Activated naive CD8-positive, alpha-beta T cell treated with anti-CD3 and anti-CD28 coated beads, Interleukin-2, amount 50 U/mL, for 24 hours (primary cell): ENCODE measurements around the gene CNKSR1.
A peak's percentile ranks its signal among the peaks of the same experiment; 100 is the strongest.
"Not testable (repeated sequence)": the region's sequence is repeated elsewhere in the genome, so short reads cannot be mapped to it uniquely, and the experiment has no call there.

Experiments used
- ATAC-seq: fragments of 150-1000 bp; cut with Tn5 transposase; one replicate; pipeline ENCODE4 v1.10.0; 2021
- DNase-seq: peaks from one replicate; pipeline ENCODE4 v3.0.0; 2021
- H3K27ac Mint-ChIP-seq: one replicate; pipeline ENCODE4 v1.8.0; 2021; ENCODE audit warnings: mild to moderate bottlenecking, mixed read lengths
- H3K27me3 Mint-ChIP-seq: one replicate; pipeline ENCODE4 v1.8.0; 2021; ENCODE audit warnings: mixed read lengths
- H3K36me3 Mint-ChIP-seq: one replicate; pipeline ENCODE4 v1.8.0; 2021; ENCODE audit warnings: low read depth, mixed read lengths
- H3K4me1 Mint-ChIP-seq: one replicate; pipeline ENCODE4 v1.8.0; 2021; ENCODE audit warnings: mixed read lengths
- H3K4me3 Mint-ChIP-seq: one replicate; pipeline ENCODE4 v1.8.0; 2021; ENCODE audit warnings: mild to moderate bottlenecking, moderate library complexity, mixed read lengths
- H3K9me3 Mint-ChIP-seq: one replicate; pipeline ENCODE4 v1.8.0; 2021; ENCODE audit warnings: mixed read lengths

The CNKSR1 gene

GRCh38 chr1:26218906-26219494 is 41.7 kb downstream of the CNKSR1 start:
- peaks cover 1% of the 10 kb centered on the region for H3K27me3 Mint-ChIP-seq
- no peaks in the 10 kb centered on the region for H3K36me3 Mint-ChIP-seq
- ATAC-seq (no peak), DNase-seq (no peak)
- no peaks in the 10 kb centered on the region for H3K9me3 Mint-ChIP-seq
- H3K27ac Mint-ChIP-seq = no peak overlapping the region
- H3K4me3 Mint-ChIP-seq = no peak overlapping the region
- no peaks in the 10 kb centered on the region for H3K4me1 Mint-ChIP-seq

- no peak overlapping the region for H3K4me3 Mint-ChIP-seq
- H3K9me3 Mint-ChIP-seq = no peaks in the 10 kb centered on the region
- DNase-seq (no peak), ATAC-seq (no peak)
- H3K36me3 Mint-ChIP-seq = no peaks in the 10 kb centered on the region
- peaks cover 6% of the 10 kb centered on the region for H3K27me3 Mint-ChIP-seq
- no peak overlapping the region for H3K27ac Mint-ChIP-seq
- H3K4me1 Mint-ChIP-seq = no peaks in the 10 kb centered on the region
Observed at GRCh38 chr1:26220199-26220912, 43.1 kb downstream of the CNKSR1 start.

- Mint-ChIP-seq H3K4me1 (peaks cover 6% of the 10 kb centered on the region), H3K27ac (no peak overlapping the region), H3K27me3 (peaks cover 13% of the 10 kb centered on the region), H3K9me3 (no peaks in the 10 kb centered on the region), H3K36me3 (no peaks in the 10 kb centered on the region), H3K4me3 (no peak overlapping the region)
- DNase-seq (no peak), ATAC-seq (no peak)
Observed at GRCh38 chr1:26221094-26221493, 43.8 kb downstream of the CNKSR1 start.

- DNase-seq (no peak), ATAC-seq (no peak)
- no peaks in the 10 kb centered on the region for H3K36me3 Mint-ChIP-seq
- H3K9me3 Mint-ChIP-seq = no peaks in the 10 kb centered on the region
- H3K27ac Mint-ChIP-seq = no peak overlapping the region
- H3K27me3 Mint-ChIP-seq = peaks cover 23% of the 10 kb centered on the region
- H3K4me3 Mint-ChIP-seq = no peak overlapping the region
- H3K4me1 Mint-ChIP-seq = peaks cover 9% of the 10 kb centered on the region
Observed at GRCh38 chr1:26224606-26225005, 47.3 kb downstream of the CNKSR1 start.

GRCh38 chr1:26225033-26225831 is 47.9 kb downstream of the CNKSR1 start:
- H3K4me3 Mint-ChIP-seq = peak overlapping the region; percentile 67
- peak overlapping the region; percentile 5 for H3K27ac Mint-ChIP-seq
- peaks cover 9% of the 10 kb centered on the region for H3K4me1 Mint-ChIP-seq
- DNase-seq (peak; percentile 60), ATAC-seq (peak; percentile 80)
- H3K9me3 Mint-ChIP-seq = no peaks in the 10 kb centered on the region
- no peaks in the 10 kb centered on the region for H3K36me3 Mint-ChIP-seq
- H3K27me3 Mint-ChIP-seq = peaks cover 23% of the 10 kb centered on the region

GRCh38 chr1:26230682-26231081 is 53.4 kb downstream of the CNKSR1 start:
- not testable (repeated sequence) for H3K27ac Mint-ChIP-seq, H3K4me3 Mint-ChIP-seq, H3K9me3 Mint-ChIP-seq, ATAC-seq, DNase-seq, H3K36me3 Mint-ChIP-seq
- H3K27me3 Mint-ChIP-seq = peaks cover 16% of the 10 kb centered on the region
- H3K4me1 Mint-ChIP-seq = peaks cover 22% of the 10 kb centered on the region

- peak; percentile 94 for ATAC-seq
- no peaks in the 10 kb centered on the region for H3K9me3 Mint-ChIP-seq
- peak within 1 kb of the TSS; percentile 95 for H3K27ac Mint-ChIP-seq
- H3K4me1 Mint-ChIP-seq = peaks cover 36% of the 10 kb centered on the region
- peaks cover 26% of the 10 kb centered on the region for H3K36me3 Mint-ChIP-seq
- H3K4me3 Mint-ChIP-seq = peak within 1 kb of the TSS; percentile 99
- H3K27me3 Mint-ChIP-seq = peaks cover 2% of the 10 kb centered on the region
- DNase-seq = peak; percentile 99
Observed at GRCh38 chr1:26233903-26234643, 56.8 kb downstream of the CNKSR1 start, which contains the start of gene CEP85. Gene CEP85, plus strand, starts transcription at chr1:26234200. Its CDS starts 5,584 bp downstream, at chr1:26239784.

GRCh38 chr1:26234644-26235370 is 57.5 kb downstream of the CNKSR1 start:
- Mint-ChIP-seq H3K27me3 (peaks cover 2% of the 10 kb centered on the region), H3K36me3 (peaks cover 30% of the 10 kb centered on the region), H3K4me3 (peak overlapping the region; percentile 99), H3K4me1 (peaks cover 36% of the 10 kb centered on the region), H3K27ac (peak overlapping the region; percentile 95), H3K9me3 (no peaks in the 10 kb centered on the region)
- ATAC-seq = no peak
- DNase-seq = peak; percentile 31

GRCh38 chr1:26237230-26237966 is 60.1 kb downstream of the CNKSR1 start:
- Mint-ChIP-seq H3K9me3 (no peaks in the 10 kb centered on the region), H3K27ac (no peak overlapping the region)
- no peak for ATAC-seq

More at GRCh38 chr1:26237230-26237966, 60.1 kb downstream of the CNKSR1 start:
- H3K4me3 Mint-ChIP-seq = peak overlapping the region; percentile 3
- peaks cover 40% of the 10 kb centered on the region for H3K36me3 Mint-ChIP-seq
- H3K4me1 Mint-ChIP-seq = peaks cover 36% of the 10 kb centered on the region
- peaks cover 2% of the 10 kb centered on the region for H3K27me3 Mint-ChIP-seq
- no peak for DNase-seq
